ENCODE data around the gene PHF23.

The PHF23 gene

DNA sequence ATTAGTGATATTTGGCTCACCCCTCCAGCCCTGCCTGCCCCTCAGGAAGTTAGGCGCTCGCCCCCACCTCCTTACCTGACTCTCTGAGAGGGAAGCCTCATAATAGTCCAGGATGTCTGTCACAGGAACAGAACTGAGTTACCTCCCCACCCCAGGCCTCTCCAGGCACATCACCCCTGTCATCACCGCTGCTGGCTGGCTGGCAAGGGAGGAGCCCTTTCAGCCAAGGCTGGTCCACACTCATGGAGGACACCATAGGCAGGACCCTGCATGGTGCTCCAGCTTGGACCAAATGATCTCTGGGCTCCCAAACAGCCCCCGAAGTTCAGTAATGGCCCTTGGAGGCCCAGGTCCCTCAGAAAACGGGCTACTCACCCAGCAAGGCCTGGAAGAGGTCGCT lies 21.1 kb downstream of the PHF23 start:
- H3K56ac ChIP-seq (ENCODE audit: low read length), result peak overlapping the region; percentile 75
- no peak overlapping the region for H2BK120ac ChIP-seq (ENCODE audit: low read depth, low read length)
- peaks cover 14% of the 10 kb centered on the region for H3K4me1 ChIP-seq (ENCODE audit: control insufficient read depth, low read depth, low read length)
- no peak overlapping the region for H3K4ac ChIP-seq (ENCODE audit: low read depth, low read length)
- H3K36me3 ChIP-seq (ENCODE audit: control insufficient read depth, insufficient read depth, low read length), result peaks cover 2% of the 10 kb centered on the region
- H3K9ac ChIP-seq (ENCODE audit: low read length), result peak overlapping the region; percentile 35
- no peak overlapping the region for H2BK5ac ChIP-seq (ENCODE audit: low read length)
- H3K79me1 ChIP-seq (ENCODE audit: low read length), result peaks cover 5% of the 10 kb centered on the region
- H4K5ac ChIP-seq (ENCODE audit: low read length), result no peak overlapping the region
- no peak overlapping the region for H4K8ac ChIP-seq (ENCODE audit: low read depth, low read length)
- no peak for DNase-seq
- peak overlapping the region; percentile 88 for H2AK5ac ChIP-seq (ENCODE audit: low read length)
- H3K27ac ChIP-seq (ENCODE audit: low read depth, low read length), result no peak overlapping the region
- no peak overlapping the region for H3K4me2 ChIP-seq (ENCODE audit: low read length)
- no peak overlapping the region for H2BK15ac ChIP-seq (replicated peaks; ENCODE audit: low read depth)
- H3K4me3 ChIP-seq (ENCODE audit: low read length), result no peak overlapping the region
- H3K27me3 ChIP-seq (ENCODE audit: insufficient read depth, low read length, poor library complexity), result no peaks in the 10 kb centered on the region
- H3K79me2 ChIP-seq (ENCODE audit: control insufficient read depth, insufficient read depth, low read length), result peaks cover 9% of the 10 kb centered on the region
- WGBS (ENCODE audit: extremely low coverage, insufficient coverage, low lambda C conversion rate), result no CpG with 5 or more reads among the region's 6 CpGs
- no peak overlapping the region for H3K23ac ChIP-seq (ENCODE audit: low read length)
- peak overlapping the region; percentile 26 for H3K18ac ChIP-seq (ENCODE audit: low read length)

DNA sequence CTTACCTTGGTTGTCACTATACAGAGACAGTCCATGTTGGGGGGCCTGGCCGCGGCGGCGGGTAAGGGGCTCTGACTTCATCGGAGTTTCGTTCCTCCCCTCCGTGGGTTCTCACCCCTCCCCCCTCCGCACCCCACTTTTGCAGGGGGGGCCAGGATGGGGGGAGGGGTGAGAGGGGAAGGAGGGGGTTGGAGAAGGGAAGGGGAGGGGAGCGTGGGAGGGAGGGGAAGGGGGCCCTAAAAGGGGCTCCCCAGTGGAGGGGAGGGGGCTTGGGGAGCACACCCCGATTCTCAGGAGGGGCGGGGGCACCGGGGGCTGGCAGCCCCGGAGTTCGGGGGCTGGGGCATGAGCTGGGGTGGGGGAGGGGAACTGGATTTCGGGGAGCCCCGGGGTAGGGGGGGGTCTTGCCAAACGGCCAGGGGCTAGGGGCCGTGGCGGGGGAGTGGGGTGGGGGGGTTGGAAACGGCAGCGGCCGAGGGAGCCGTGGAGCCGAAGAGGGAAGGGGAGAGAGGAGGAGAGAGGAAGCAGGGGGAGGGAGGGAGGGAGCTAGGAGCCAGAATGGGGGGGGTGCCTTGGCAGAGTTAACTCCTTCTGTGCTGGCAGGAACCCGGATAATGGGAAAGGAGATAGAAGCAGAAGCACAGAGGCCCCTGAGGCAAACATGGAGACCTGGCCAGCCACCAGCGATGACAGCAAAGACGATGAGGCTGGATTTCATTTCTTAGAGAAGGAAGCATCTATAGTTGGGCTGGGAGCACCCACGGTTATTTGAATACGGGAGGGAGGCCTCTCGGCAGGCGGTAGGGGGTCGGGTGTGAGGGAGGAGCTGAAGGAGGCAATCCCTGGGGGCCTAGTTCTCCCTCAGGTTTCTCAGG lies 21.9 kb downstream of the PHF23 start:
- Histone ChIP-seq H3K4ac (ENCODE audit: low read depth, low read length) (peak overlapping the region; percentile 78), H3K27ac (ENCODE audit: low read depth, low read length) (peak overlapping the region; percentile 34), H3K23ac (ENCODE audit: low read length) (no peak overlapping the region), H3K9ac (ENCODE audit: low read length) (peak overlapping the region; percentile 73), H2AK5ac (ENCODE audit: low read length) (no peak overlapping the region), H2BK15ac (replicated peaks; ENCODE audit: low read depth) (peak overlapping the region; percentile 57), H3K79me1 (ENCODE audit: low read length) (peaks cover 5% of the 10 kb centered on the region), H3K4me1 (ENCODE audit: control insufficient read depth, low read depth, low read length) (peaks cover 14% of the 10 kb centered on the region), H3K4me3 (ENCODE audit: low read length) (peak overlapping the region; percentile 16), H4K5ac (ENCODE audit: low read length) (no peak overlapping the region), H3K79me2 (ENCODE audit: control insufficient read depth, insufficient read depth, low read length) (peaks cover 9% of the 10 kb centered on the region), H2BK5ac (ENCODE audit: low read length) (no peak overlapping the region), H3K4me2 (ENCODE audit: low read length) (peak overlapping the region; percentile 87), H3K56ac (ENCODE audit: low read length) (peak overlapping the region; percentile 83), H4K8ac (ENCODE audit: low read depth, low read length) (no peak overlapping the region), H3K18ac (ENCODE audit: low read length) (peak overlapping the region; percentile 92), H2BK120ac (ENCODE audit: low read depth, low read length) (peak overlapping the region; percentile 55), H3K27me3 (ENCODE audit: insufficient read depth, low read length, poor library complexity) (no peaks in the 10 kb centered on the region), H3K36me3 (ENCODE audit: control insufficient read depth, insufficient read depth, low read length) (no peaks in the 10 kb centered on the region)
- DNase-seq, result peak; percentile 88
- no CpG with 5 or more reads among the region's 32 CpGs for WGBS (ENCODE audit: extremely low coverage, insufficient coverage, low lambda C conversion rate)

DNA sequence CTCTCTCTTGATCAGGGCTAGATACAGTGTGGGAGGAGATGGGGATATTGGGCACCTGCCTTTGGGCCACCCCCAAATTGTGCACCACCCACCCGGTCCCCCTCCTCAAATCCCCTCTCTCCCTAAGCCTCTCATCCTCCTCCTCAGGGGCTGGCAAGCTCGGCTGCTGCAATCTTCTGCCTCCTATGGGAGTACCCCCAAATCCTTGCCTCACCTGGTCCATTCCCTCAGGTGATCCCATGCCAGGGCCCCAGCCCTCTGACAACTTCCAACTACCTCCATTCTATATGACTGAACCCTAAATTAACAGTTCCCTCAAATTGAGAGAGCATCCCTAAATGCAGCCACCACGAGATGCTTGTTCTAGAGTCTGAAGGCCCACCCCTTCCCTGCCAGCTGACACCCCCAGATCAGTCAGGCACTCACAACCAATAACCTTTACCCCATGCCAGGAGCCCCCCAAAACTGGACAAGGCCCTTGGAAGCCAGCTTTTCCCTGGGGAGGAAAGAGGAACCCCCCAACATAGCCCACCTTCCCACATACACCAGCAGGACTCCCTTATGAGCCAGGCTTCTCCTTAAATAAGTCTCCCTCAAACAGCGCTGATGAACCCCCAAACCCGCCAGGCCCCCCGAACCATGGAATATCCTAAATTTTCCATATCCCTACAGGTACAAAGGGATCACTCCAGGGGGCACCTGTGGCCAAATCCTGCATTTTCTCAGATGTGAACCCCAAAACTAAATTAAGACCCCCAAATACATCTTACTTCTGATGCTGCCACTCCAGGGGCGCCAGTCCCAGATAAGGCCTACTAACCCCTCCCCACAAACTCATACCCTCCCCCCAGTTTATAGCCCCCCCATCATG lies 22.8 kb downstream of the PHF23 start:
- no peak overlapping the region for H3K23ac ChIP-seq (ENCODE audit: low read length)
- no peak overlapping the region for H2BK5ac ChIP-seq (ENCODE audit: low read length)
- peak overlapping the region; percentile 92 for H3K18ac ChIP-seq (ENCODE audit: low read length)
- H3K79me2 ChIP-seq (ENCODE audit: control insufficient read depth, insufficient read depth, low read length), result peaks cover 13% of the 10 kb centered on the region
- H4K5ac ChIP-seq (ENCODE audit: low read length), result no peak overlapping the region
- WGBS (ENCODE audit: extremely low coverage, insufficient coverage, low lambda C conversion rate), result no CpG with 5 or more reads among the region's 7 CpGs
- no peaks in the 10 kb centered on the region for H3K36me3 ChIP-seq (ENCODE audit: control insufficient read depth, insufficient read depth, low read length)
- peaks cover 7% of the 10 kb centered on the region for H3K79me1 ChIP-seq (ENCODE audit: low read length)
- H3K27me3 ChIP-seq (ENCODE audit: insufficient read depth, low read length, poor library complexity), result no peaks in the 10 kb centered on the region
- H3K4me1 ChIP-seq (ENCODE audit: control insufficient read depth, low read depth, low read length), result peaks cover 17% of the 10 kb centered on the region
- H3K4me3 ChIP-seq (ENCODE audit: low read length), result peak overlapping the region; percentile 16
- H2BK15ac ChIP-seq (replicated peaks; ENCODE audit: low read depth), result no peak overlapping the region
- DNase-seq, result no peak
- H3K56ac ChIP-seq (ENCODE audit: low read length), result peak overlapping the region; percentile 83
- H3K9ac ChIP-seq (ENCODE audit: low read length), result peak overlapping the region; percentile 73
- H3K4me2 ChIP-seq (ENCODE audit: low read length), result peak overlapping the region; percentile 87
- H2BK120ac ChIP-seq (ENCODE audit: low read depth, low read length), result peak overlapping the region; percentile 55
- peak overlapping the region; percentile 78 for H3K4ac ChIP-seq (ENCODE audit: low read depth, low read length)
- no peak overlapping the region for H4K8ac ChIP-seq (ENCODE audit: low read depth, low read length)
- peak overlapping the region; percentile 66 for H3K27ac ChIP-seq (ENCODE audit: low read depth, low read length)
- H2AK5ac ChIP-seq (ENCODE audit: low read length), result no peak overlapping the region

DNA sequence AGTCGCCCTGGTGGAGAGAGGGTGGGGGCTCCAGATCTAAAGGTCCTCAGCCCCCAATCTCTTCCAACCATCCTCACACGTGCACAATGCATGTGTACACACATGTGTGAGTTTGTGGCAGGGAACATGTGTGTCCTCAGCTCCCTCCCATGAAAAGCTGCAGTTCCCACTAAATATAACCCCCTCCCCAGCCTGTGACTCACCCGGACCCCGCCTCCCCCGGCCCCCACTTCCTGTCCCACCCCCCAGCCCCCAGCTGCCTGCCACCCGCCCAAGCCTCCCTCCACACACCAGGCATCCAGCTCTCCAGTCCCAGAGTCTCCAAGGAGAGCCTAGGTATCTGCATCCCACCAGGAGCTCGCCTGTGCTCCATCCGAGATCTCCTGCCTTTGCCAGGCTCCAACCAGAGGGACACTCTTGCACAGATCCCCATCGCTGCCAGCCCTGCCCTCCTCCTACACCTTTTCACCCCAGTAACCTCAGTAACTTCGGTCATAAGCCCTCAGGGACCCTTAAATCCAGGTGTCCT lies 23.5 kb downstream of the PHF23 start:
- no peak overlapping the region for H3K23ac ChIP-seq (ENCODE audit: low read length)
- no peak overlapping the region for H2BK120ac ChIP-seq (ENCODE audit: low read depth, low read length)
- no CpG with 5 or more reads among the region's 10 CpGs for WGBS (ENCODE audit: extremely low coverage, insufficient coverage, low lambda C conversion rate)
- no peak overlapping the region for H4K5ac ChIP-seq (ENCODE audit: low read length)
- no peak overlapping the region for H2BK15ac ChIP-seq (replicated peaks; ENCODE audit: low read depth)
- no peak overlapping the region for H2AK5ac ChIP-seq (ENCODE audit: low read length)
- peaks cover 4% of the 10 kb centered on the region for H3K79me1 ChIP-seq (ENCODE audit: low read length)
- H3K4me2 ChIP-seq (ENCODE audit: low read length), result peak overlapping the region; percentile 87
- peak; percentile 82 for DNase-seq
- H3K9ac ChIP-seq (ENCODE audit: low read length), result peak overlapping the region; percentile 73
- H3K4me1 ChIP-seq (ENCODE audit: control insufficient read depth, low read depth, low read length), result peaks cover 20% of the 10 kb centered on the region
- H2BK5ac ChIP-seq (ENCODE audit: low read length), result peak overlapping the region; percentile 25
- no peaks in the 10 kb centered on the region for H3K27me3 ChIP-seq (ENCODE audit: insufficient read depth, low read length, poor library complexity)
- peak overlapping the region; percentile 83 for H3K56ac ChIP-seq (ENCODE audit: low read length)
- peaks cover 17% of the 10 kb centered on the region for H3K79me2 ChIP-seq (ENCODE audit: control insufficient read depth, insufficient read depth, low read length)
- peak overlapping the region; percentile 32 for H3K18ac ChIP-seq (ENCODE audit: low read length)
- no peak overlapping the region for H4K8ac ChIP-seq (ENCODE audit: low read depth, low read length)
- no peak overlapping the region for H3K4ac ChIP-seq (ENCODE audit: low read depth, low read length)
- no peaks in the 10 kb centered on the region for H3K36me3 ChIP-seq (ENCODE audit: control insufficient read depth, insufficient read depth, low read length)
- H3K27ac ChIP-seq (ENCODE audit: low read depth, low read length), result peak overlapping the region; percentile 69
- H3K4me3 ChIP-seq (ENCODE audit: low read length), result no peak overlapping the region

DNA sequence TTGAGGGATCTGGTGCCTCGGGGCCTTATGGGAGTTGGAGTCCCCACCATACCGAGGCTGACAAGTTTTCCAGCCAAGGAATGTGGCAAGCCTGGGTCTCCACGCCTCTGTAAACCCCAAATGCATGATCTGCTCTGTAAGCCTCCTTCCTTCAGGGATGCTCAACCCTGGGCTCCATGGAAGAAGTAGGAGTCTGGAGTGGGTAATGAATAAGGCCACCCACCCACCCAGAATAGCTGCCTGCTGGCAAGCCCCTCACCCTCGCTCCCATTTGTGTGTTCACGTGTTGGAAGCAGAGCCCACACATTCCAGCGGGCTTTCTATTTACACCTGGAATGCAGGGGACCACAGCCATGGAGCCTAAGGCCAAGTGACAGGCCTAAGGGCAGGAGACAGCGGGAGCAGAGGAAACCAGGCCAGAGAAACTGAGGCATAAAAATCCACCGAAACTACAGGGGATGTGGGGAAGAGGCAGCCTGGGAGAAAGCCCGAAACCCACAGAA lies 24.1 kb downstream of the PHF23 start:
- peaks cover 20% of the 10 kb centered on the region for H3K4me1 ChIP-seq (ENCODE audit: control insufficient read depth, low read depth, low read length)
- WGBS (ENCODE audit: extremely low coverage, insufficient coverage, low lambda C conversion rate), result no CpG with 5 or more reads among the region's 9 CpGs

More for the DNA sequence above, 24.1 kb downstream of the PHF23 start:
- Histone ChIP-seq H3K4me3 (ENCODE audit: low read length) (no peak overlapping the region), H4K8ac (ENCODE audit: low read depth, low read length) (no peak overlapping the region), H3K79me2 (ENCODE audit: control insufficient read depth, insufficient read depth, low read length) (peaks cover 18% of the 10 kb centered on the region), H3K36me3 (ENCODE audit: control insufficient read depth, insufficient read depth, low read length) (no peaks in the 10 kb centered on the region), H3K23ac (ENCODE audit: low read length) (no peak overlapping the region), H2BK120ac (ENCODE audit: low read depth, low read length) (no peak overlapping the region), H3K9ac (ENCODE audit: low read length) (peak overlapping the region; percentile 52), H2AK5ac (ENCODE audit: low read length) (no peak overlapping the region), H4K5ac (ENCODE audit: low read length) (no peak overlapping the region), H3K4ac (ENCODE audit: low read depth, low read length) (no peak overlapping the region), H3K27ac (ENCODE audit: low read depth, low read length) (peak overlapping the region; percentile 69), H2BK15ac (replicated peaks; ENCODE audit: low read depth) (no peak overlapping the region), H3K27me3 (ENCODE audit: insufficient read depth, low read length, poor library complexity) (no peaks in the 10 kb centered on the region), H3K79me1 (ENCODE audit: low read length) (peaks cover 4% of the 10 kb centered on the region), H2BK5ac (ENCODE audit: low read length) (peak overlapping the region; percentile 25), H3K56ac (ENCODE audit: low read length) (peak overlapping the region; percentile 69), H3K4me2 (ENCODE audit: low read length) (peak overlapping the region; percentile 55), H3K18ac (ENCODE audit: low read length) (peak overlapping the region; percentile 32)
- DNase-seq, result no peak
